ENCODE results near the gene GPR161. TPM values are rescaled to one million over a fixed set of nuclear protein-coding genes. Genes with fewer than 3 reads are reported as not detected.

The GPR161 gene
- total RNA-seq, 2 experiments from 2014 or later, result 0.46 to 0.59 TPM

- POLR2A ChIA-PET, result no interaction called here
- CTCF ChIA-PET, result no interaction called here
These were observed 20.4 kb downstream of the GPR161 start for GRCh38 chr1:168116327-168116799.

GRCh38 chr1:168114845-168115244, 21.9 kb downstream of the GPR161 start:
- ChIA-PET POLR2A (no interaction called here), CTCF (no interaction called here)

GRCh38 chr1:168112673-168113305, 23.9 kb downstream of the GPR161 start:
- CTCF ChIA-PET, result interaction anchor here (1.3 kb wide), 2 partner anchors 31 to 33 kb away, joined by 3 read pairs; no protein-coding TSS in a partner anchor

GRCh38 chr1:168110896-168111545, 25.7 kb downstream of the GPR161 start:
- POLR2A ChIA-PET, result no interaction called here
- CTCF ChIA-PET, result interaction anchor here (0.6 to 0.7 kb wide), 2 partner anchors 39 to 299 kb away, joined by 3 read pairs; no protein-coding TSS in a partner anchor

More at GRCh38 chr1:168112673-168113305, 23.9 kb downstream of the GPR161 start:
- POLR2A ChIA-PET, result no interaction called here

- POLR2A ChIA-PET, result no interaction called here
- CTCF ChIA-PET, result no interaction called here
These were observed 30.5 kb downstream of the GPR161 start for GRCh38 chr1:168106274-168106673.

GRCh38 chr1:168105846-168106245, 30.9 kb downstream of the GPR161 start:
- ChIA-PET POLR2A (no interaction called here), CTCF (no interaction called here)

GRCh38 chr1:168104535-168104934, 32.2 kb downstream of the GPR161 start:
- POLR2A ChIA-PET, result no interaction called here

GRCh38 chr1:168102487-168102886, 34.2 kb downstream of the GPR161 start:
- POLR2A ChIA-PET, result no interaction called here

More at GRCh38 chr1:168104535-168104934, 32.2 kb downstream of the GPR161 start:
- CTCF ChIA-PET, result no interaction called here

GRCh38 chr1:168101336-168101735, 35.4 kb downstream of the GPR161 start:
- ChIA-PET POLR2A (no interaction called here), CTCF (no interaction called here)

More at GRCh38 chr1:168102487-168102886, 34.2 kb downstream of the GPR161 start:
- CTCF ChIA-PET, result interaction anchor here (0.6 to 0.8 kb wide), 2 partner anchors 18 to 95 kb away, joined by 3 to 7 read pairs; no protein-coding TSS in a partner anchor

- ChIA-PET CTCF (interaction anchor here (0.5 kb wide), 1 partner anchor 36 kb away, joined by 3 read pairs; no protein-coding TSS in a partner anchor), POLR2A (no interaction called here)
These were observed 36.3 kb downstream of the GPR161 start for GRCh38 chr1:168100315-168101002.

GRCh38 chr1:168099337-168099801, 37.4 kb downstream of the GPR161 start:
- CTCF ChIA-PET, result no interaction called here
- POLR2A ChIA-PET, result no interaction called here

GRCh38 chr1:168098534-168099320, 38.0 kb downstream of the GPR161 start:
- ChIA-PET POLR2A (no interaction called here), CTCF (no interaction called here)

GRCh38 chr1:168097921-168098528, 38.7 kb downstream of the GPR161 start:
- POLR2A ChIA-PET, result no interaction called here
- CTCF ChIA-PET, result no interaction called here

GRCh38 chr1:168096296-168097165, 40.2 kb downstream of the GPR161 start:
- ChIA-PET POLR2A (no interaction called here), CTCF (no interaction called here)

GRCh38 chr1:168095476-168095875, 41.3 kb downstream of the GPR161 start:
- ChIA-PET POLR2A (no interaction called here), CTCF (interaction anchor here (0.8 to 0.9 kb wide), 2 partner anchors 10 to 17 kb away, joined by 3 read pairs; no protein-coding TSS in a partner anchor)

GRCh38 chr1:168093616-168094015, 43.1 kb downstream of the GPR161 start:
- CTCF ChIA-PET, result no interaction called here
- POLR2A ChIA-PET, result no interaction called here

GRCh38 chr1:168092566-168093355, 44.0 kb downstream of the GPR161 start:
- ChIA-PET CTCF (interaction anchor here (1.8 kb wide), 1 partner anchor 10 kb away, joined by 4 read pairs; no protein-coding TSS in a partner anchor), POLR2A (no interaction called here)
